Ishikawa (cell line): ENCODE results near the gene SNORC.

ENCODE experiments used
- CEBPB ChIP-seq: IDR thresholded peaks from 2 replicates; pipeline ENCODE4 v1.6.1; 2012
- CREB1 ChIP-seq: IDR thresholded peaks from 2 replicates; pipeline ENCODE4 v1.6.1; 2012; ENCODE audit warnings: low read depth
- EGR1 ChIP-seq: IDR thresholded peaks from 2 replicates; pipeline ENCODE4 v1.6.1; 2012
- EP300 ChIP-seq: IDR thresholded peaks from 2 replicates; pipeline ENCODE4 v1.6.1; 2012; ENCODE audit warnings: borderline replicate concordance
- FOXM1 ChIP-seq: IDR thresholded peaks from 2 replicates; pipeline ENCODE4 v1.6.1; 2012; ENCODE audit warnings: low read depth, borderline replicate concordance
- NFIC ChIP-seq: IDR thresholded peaks from 2 replicates; pipeline ENCODE4 v1.6.1; 2012
- RAD21 ChIP-seq: IDR thresholded peaks from 2 replicates; pipeline ENCODE4 v1.6.1; 2012; ENCODE audit warnings: low read depth
- TAF1 ChIP-seq: IDR thresholded peaks from 2 replicates; pipeline ENCODE4 v1.6.1; 2012; ENCODE audit warnings: low read depth, mild to moderate bottlenecking
- TCF12 ChIP-seq: IDR thresholded peaks from 2 replicates; pipeline ENCODE4 v1.6.1; 2012; ENCODE audit warnings: low read depth
- TEAD4 ChIP-seq: IDR thresholded peaks from 2 replicates; pipeline ENCODE4 v1.6.1; 2012
- YY1 ChIP-seq: IDR thresholded peaks from 2 replicates; pipeline ENCODE4 v1.6.1; 2012; ENCODE audit warnings: low read depth
- ZBTB7A ChIP-seq: IDR thresholded peaks from 2 replicates; pipeline ENCODE4 v1.6.1; 2012; ENCODE audit warnings: low read depth
- TF ChIP-seq, protein P1 (sequence below): IDR thresholded peaks from 2 replicates; pipeline ENCODE4 v1.6.1; 2012
- TF ChIP-seq, protein P2 (sequence below): IDR thresholded peaks from 2 replicates; pipeline ENCODE4 v1.6.1; 2012
- TF ChIP-seq, protein P3 (sequence below): IDR thresholded peaks from 2 replicates; pipeline ENCODE4 v1.6.1; 2012; ENCODE audit warnings: low read depth, mild to moderate bottlenecking

The SNORC gene

GRCh38 chr2:232885264-232885961 is 15.3 kb downstream of the SNORC start:
- TF ChIP-seq, protein P1, sequence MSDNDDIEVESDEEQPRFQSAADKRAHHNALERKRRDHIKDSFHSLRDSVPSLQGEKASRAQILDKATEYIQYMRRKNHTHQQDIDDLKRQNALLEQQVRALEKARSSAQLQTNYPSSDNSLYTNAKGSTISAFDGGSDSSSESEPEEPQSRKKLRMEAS = no peak
- no peak for TF ChIP-seq EP300
- TF ChIP-seq, protein P2, sequence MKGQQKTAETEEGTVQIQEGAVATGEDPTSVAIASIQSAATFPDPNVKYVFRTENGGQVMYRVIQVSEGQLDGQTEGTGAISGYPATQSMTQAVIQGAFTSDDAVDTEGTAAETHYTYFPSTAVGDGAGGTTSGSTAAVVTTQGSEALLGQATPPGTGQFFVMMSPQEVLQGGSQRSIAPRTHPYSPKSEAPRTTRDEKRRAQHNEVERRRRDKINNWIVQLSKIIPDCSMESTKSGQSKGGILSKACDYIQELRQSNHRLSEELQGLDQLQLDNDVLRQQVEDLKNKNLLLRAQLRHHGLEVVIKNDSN = no peak
- no peak for TF ChIP-seq TAF1
- TF ChIP-seq YY1 = no peak
- TF ChIP-seq RAD21 = no peak
- no peak for TF ChIP-seq NFIC
- TF ChIP-seq CEBPB = no peak
- no peak for TF ChIP-seq CREB1
- TF ChIP-seq EGR1 = no peak
- TF ChIP-seq FOXM1 = no peak
- TF ChIP-seq ZBTB7A = no peak
- TF ChIP-seq, protein P3, sequence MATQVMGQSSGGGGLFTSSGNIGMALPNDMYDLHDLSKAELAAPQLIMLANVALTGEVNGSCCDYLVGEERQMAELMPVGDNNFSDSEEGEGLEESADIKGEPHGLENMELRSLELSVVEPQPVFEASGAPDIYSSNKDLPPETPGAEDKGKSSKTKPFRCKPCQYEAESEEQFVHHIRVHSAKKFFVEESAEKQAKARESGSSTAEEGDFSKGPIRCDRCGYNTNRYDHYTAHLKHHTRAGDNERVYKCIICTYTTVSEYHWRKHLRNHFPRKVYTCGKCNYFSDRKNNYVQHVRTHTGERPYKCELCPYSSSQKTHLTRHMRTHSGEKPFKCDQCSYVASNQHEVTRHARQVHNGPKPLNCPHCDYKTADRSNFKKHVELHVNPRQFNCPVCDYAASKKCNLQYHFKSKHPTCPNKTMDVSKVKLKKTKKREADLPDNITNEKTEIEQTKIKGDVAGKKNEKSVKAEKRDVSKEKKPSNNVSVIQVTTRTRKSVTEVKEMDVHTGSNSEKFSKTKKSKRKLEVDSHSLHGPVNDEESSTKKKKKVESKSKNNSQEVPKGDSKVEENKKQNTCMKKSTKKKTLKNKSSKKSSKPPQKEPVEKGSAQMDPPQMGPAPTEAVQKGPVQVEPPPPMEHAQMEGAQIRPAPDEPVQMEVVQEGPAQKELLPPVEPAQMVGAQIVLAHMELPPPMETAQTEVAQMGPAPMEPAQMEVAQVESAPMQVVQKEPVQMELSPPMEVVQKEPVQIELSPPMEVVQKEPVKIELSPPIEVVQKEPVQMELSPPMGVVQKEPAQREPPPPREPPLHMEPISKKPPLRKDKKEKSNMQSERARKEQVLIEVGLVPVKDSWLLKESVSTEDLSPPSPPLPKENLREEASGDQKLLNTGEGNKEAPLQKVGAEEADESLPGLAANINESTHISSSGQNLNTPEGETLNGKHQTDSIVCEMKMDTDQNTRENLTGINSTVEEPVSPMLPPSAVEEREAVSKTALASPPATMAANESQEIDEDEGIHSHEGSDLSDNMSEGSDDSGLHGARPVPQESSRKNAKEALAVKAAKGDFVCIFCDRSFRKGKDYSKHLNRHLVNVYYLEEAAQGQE = no peak

- TF ChIP-seq EGR1 (no peak), CREB1 (no peak), TCF12 (no peak)
Observed at GRCh38 chr2:232886176-232886575, 16.1 kb downstream of the SNORC start.

- no peak for TF ChIP-seq NFIC
- TF ChIP-seq FOXM1 = no peak
- no peak for TF ChIP-seq CEBPB
- TF ChIP-seq, protein P1 = no peak
- TF ChIP-seq RAD21 = no peak
- no peak for TF ChIP-seq TCF12
- TF ChIP-seq YY1 = no peak
- TF ChIP-seq TAF1 = no peak
- TF ChIP-seq TEAD4 = no peak
- TF ChIP-seq, protein P2 = no peak
- TF ChIP-seq ZBTB7A = no peak
- TF ChIP-seq, protein P3 = no peak
- no peak for TF ChIP-seq EP300
- TF ChIP-seq CREB1 = no peak
- TF ChIP-seq EGR1 = no peak
Observed at GRCh38 chr2:232886632-232887031, 16.6 kb downstream of the SNORC start.

- TF ChIP-seq RAD21 (peak; percentile 39; the same call in 1 of the 2 replicates), TCF12 (no peak)
Observed at GRCh38 chr2:232887171-232887850, 17.2 kb downstream of the SNORC start.

DNA sequence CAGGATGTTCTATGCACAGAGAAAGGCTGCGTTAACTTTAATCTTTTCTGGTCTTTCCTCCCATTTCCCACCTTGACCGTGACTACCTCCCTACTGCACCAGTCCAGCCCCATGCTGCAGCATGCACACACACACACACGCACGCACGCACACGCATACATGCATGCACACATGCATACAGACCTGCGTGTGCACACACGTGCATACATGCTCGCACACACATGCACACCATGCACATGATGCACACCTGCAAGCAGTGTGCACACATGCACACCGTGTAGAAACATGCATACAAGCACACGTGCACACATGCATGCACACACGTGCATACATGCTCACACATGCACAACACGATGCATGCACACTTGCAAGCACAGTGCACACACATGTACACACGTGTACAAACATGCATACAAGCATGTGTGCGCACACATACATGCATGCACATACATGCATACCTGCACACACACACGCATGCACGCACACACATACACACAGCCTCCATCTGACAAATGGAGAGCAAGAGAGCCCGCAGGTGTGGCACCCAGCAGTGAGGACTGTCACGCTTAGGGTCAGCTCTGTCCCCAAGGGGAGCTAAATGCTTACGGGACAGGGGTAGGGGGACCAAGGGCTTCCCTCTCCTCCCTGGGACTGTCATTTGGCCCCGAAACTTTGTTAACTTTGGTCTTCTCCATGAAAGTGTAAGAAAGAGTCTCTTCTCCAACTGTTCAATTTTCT is 18.2 kb downstream of the SNORC start:
- TF ChIP-seq, protein P1 = no peak
- no peak for TF ChIP-seq EGR1
- no peak for TF ChIP-seq NFIC
- TF ChIP-seq, protein P3 = no peak
- no peak for TF ChIP-seq CREB1
- no peak for TF ChIP-seq TCF12
- no peak for TF ChIP-seq TAF1
- no peak for TF ChIP-seq RAD21
- no peak for TF ChIP-seq EP300
- TF ChIP-seq ZBTB7A = no peak
- no peak for TF ChIP-seq FOXM1
- no peak for TF ChIP-seq YY1
- TF ChIP-seq TEAD4 = no peak
- no peak for TF ChIP-seq CEBPB
- TF ChIP-seq, protein P2 = no peak
